ENCODE data around the gene NR1D2.

The NR1D2 gene

DNA sequence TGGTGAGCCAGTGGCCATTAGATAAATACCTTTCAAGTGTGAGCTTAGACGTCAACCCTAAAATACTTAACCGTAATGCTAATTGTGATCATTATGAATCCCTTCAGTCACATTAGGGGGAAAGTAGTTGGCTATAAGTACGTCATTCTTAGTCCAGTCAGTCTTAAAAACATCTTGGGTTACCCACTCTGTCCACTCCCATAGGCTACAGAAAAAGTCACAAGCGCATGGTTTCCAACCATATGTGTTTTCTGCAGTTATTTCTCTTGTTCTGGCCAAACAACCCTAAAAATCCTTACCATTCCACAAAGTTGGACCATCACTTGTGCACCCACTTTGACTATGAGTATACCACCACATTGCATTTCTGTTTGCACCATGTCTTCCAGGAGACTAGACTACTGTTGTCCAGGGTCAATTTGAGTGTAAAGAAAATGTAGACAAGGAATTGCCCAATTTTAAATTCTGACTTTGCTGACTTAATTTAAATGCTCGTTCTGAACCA lies 24.9 kb upstream of the NR1D2 start:
- no peak for DNase-seq (ENCODE audit: low read depth)

DNA sequence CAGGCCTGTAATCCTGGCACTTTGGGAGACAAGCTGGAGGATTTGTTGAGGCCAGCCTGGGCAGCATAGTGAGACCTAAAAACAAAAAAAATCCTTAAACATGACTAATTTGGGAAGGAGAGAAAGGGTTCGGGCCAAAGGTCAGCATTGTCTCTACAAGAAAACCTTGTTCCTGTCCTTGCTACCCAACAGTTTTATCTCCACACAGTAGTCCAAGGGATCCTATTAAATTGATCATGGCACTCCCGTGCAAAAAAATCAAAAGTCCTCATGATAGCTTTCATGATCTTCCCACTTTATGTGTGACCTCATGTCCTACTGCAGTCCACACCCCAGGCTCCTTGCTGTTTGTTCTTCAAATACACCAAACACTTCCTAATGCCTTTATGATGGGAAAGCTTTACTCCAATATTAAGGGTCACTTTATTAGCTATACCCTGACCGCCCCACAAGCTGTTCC lies 24.0 kb upstream of the NR1D2 start:
- TF ChIP-seq, protein P1, sequence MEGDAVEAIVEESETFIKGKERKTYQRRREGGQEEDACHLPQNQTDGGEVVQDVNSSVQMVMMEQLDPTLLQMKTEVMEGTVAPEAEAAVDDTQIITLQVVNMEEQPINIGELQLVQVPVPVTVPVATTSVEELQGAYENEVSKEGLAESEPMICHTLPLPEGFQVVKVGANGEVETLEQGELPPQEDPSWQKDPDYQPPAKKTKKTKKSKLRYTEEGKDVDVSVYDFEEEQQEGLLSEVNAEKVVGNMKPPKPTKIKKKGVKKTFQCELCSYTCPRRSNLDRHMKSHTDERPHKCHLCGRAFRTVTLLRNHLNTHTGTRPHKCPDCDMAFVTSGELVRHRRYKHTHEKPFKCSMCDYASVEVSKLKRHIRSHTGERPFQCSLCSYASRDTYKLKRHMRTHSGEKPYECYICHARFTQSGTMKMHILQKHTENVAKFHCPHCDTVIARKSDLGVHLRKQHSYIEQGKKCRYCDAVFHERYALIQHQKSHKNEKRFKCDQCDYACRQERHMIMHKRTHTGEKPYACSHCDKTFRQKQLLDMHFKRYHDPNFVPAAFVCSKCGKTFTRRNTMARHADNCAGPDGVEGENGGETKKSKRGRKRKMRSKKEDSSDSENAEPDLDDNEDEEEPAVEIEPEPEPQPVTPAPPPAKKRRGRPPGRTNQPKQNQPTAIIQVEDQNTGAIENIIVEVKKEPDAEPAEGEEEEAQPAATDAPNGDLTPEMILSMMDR (IDR thresholded peaks at IDR 0.05; ENCODE audit: control insufficient read depth, insufficient read depth, low read depth, low read length, missing control alignments), result no peak
- no peak overlapping the region for H3K4me3 ChIP-seq (ENCODE audit: control insufficient read depth, low read depth, low read length)
- no peak for DNase-seq (ENCODE audit: low read depth)

More for the DNA sequence above, 24.9 kb upstream of the NR1D2 start:
- TF ChIP-seq, protein P1 (IDR thresholded peaks at IDR 0.05; ENCODE audit: control insufficient read depth, insufficient read depth, low read depth, low read length, missing control alignments), result no peak
- H3K4me3 ChIP-seq (ENCODE audit: control insufficient read depth, low read depth, low read length), result no peak overlapping the region

DNA sequence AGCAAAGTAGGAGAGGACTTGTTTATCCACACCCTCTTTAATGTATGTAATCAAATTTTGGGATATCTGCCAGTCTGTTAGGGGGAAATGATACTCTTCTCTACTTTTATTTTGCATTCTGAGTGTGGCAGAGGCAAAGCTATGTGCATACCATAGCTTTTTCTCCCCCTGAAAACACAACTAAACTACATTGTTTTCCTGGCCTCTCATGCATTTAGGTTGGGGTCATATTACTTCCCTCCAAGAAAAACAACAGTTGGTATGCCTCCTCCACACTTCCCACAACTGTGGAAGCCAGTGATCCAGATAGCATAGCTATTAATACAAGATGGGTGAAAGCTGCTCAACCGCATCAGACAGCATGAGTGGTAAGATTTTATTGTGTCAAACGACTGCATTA lies 21.3 kb upstream of the NR1D2 start:
- no peak for DNase-seq (ENCODE audit: low read depth)
- no peak overlapping the region for H3K4me3 ChIP-seq (ENCODE audit: control insufficient read depth, low read depth, low read length)
- TF ChIP-seq, protein P1 (IDR thresholded peaks at IDR 0.05; ENCODE audit: control insufficient read depth, insufficient read depth, low read depth, low read length, missing control alignments), result no peak

DNA sequence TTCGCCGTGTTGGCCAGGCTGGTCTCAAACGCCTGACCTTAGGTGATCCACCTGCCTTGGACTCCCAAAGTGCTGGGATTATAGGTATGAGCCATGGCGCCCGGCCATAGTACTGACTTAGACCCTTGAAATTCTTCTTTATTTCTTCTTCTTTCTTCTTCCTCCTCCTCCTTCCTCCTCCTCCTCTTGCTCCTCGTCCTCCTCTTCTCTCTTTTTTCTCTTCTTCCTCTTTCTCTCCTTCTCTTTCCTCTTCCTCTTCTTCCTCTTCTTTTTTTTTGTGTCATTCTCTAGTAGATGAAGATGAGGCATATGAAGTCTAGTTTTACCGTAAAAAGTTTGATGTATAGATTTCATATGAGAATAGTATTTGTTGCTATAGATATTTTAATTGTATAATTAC lies 18.8 kb upstream of the NR1D2 start:
- no peak for DNase-seq (ENCODE audit: low read depth)
- H3K4me3 ChIP-seq (ENCODE audit: control insufficient read depth, low read depth, low read length), result no peak overlapping the region
- TF ChIP-seq, protein P1 (IDR thresholded peaks at IDR 0.05; ENCODE audit: control insufficient read depth, insufficient read depth, low read depth, low read length, missing control alignments), result no peak

DNA sequence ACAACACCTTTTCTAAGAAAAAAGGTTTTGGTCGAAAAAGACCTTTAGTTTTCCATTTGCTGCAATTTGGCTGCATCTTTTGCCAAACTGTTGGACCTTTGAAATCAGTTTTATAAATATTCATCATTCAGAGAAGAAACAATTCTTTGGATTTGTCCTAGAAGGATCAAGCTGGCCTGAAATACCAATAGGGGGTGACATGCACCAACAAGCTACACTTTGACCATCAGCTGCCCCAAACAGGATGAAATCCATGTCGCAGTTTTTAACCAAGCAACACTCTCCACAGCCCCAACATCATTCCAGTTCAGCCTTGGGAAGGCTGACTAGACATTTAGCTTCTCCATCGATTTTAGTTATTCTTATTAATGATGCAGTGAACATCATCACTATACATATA lies 18.4 kb upstream of the NR1D2 start:
- TF ChIP-seq, protein P1 (IDR thresholded peaks at IDR 0.05; ENCODE audit: control insufficient read depth, insufficient read depth, low read depth, low read length, missing control alignments), result peak; percentile 27
- no peak for DNase-seq (ENCODE audit: low read depth)
- no peak overlapping the region for H3K4me3 ChIP-seq (ENCODE audit: control insufficient read depth, low read depth, low read length)

DNA sequence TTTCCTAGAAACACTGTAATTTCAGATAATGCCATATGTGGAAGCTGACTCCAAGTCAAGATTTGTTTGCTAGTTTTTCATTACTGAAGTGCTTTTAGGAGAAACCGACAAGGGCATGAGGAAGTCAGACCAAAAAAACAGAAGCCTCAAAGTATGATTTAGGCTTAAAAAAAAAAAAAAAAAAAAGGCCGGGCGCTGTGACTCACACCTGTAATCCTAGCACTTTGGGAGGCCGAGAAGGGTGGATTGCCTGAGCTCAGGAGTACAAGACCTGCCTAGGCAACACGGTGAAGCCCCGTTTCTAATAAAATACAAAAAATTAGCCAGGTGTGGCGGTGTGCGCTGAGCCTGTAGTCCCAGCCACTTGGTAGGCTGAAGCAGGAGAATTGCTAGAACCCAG lies 16.6 kb upstream of the NR1D2 start:
- no peak for DNase-seq (ENCODE audit: low read depth)
- H3K4me3 ChIP-seq (ENCODE audit: control insufficient read depth, low read depth, low read length), result no peak overlapping the region
- TF ChIP-seq, protein P1 (IDR thresholded peaks at IDR 0.05; ENCODE audit: control insufficient read depth, insufficient read depth, low read depth, low read length, missing control alignments), result no peak

DNA sequence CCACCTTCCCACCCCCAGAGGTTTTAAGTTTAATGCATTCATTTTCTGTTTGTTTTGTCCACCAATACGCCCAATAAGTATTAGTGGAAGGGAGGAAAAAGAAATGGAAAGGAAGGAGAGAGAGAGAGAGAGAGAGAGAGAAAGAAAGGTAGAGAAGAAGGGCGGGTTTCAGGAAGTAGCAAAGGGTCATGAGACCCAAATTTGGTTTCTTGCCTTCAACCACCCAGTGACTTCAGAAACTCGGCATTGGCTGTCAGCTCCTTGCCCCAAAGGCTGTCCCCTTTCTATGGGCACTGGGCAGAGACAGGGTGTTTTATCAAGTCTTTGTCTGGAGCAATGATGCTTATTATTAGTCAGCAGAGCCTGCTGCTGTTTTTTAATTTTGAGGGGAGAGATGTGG lies 13.5 kb upstream of the NR1D2 start:
- no peak overlapping the region for H3K4me3 ChIP-seq (ENCODE audit: control insufficient read depth, low read depth, low read length)
- TF ChIP-seq, protein P1 (IDR thresholded peaks at IDR 0.05; ENCODE audit: control insufficient read depth, insufficient read depth, low read depth, low read length, missing control alignments), result no peak
- no peak for DNase-seq (ENCODE audit: low read depth)
